ENCODE data around the gene PHACTR3. TPM values are rescaled to one million over a fixed set of nuclear protein-coding genes. Genes with fewer than 3 reads are reported as not detected.

The PHACTR3 gene
- total RNA-seq, 1 donor from 2014 or later, result 1.4 TPM

DNA sequence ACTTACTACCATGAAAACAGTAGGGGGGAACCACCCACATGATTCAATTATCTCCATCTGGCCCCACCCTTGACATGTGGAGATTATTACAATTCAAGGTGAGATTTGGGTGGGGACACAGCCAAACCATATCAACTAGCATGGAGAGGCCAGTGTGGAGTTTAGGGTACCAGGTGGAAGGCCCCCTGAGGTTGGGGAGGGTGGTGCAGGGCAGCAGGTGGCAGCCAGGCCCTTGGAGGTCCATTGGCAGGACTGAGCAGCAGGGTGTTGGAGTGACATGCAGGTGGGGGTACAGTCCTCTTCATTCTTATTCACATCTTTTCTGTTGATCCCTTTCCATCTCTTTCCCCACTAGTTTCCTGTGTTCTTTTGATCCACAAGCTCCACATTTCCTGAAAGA is 42.9 kb downstream of the PHACTR3 start:
- no peak for TF ChIP-seq EZH2 (IDR thresholded peaks at IDR 0.05)
- TF ChIP-seq EZH2phosphoT487 (IDR thresholded peaks at IDR 0.05), result no peak
- TF ChIP-seq, protein P1, sequence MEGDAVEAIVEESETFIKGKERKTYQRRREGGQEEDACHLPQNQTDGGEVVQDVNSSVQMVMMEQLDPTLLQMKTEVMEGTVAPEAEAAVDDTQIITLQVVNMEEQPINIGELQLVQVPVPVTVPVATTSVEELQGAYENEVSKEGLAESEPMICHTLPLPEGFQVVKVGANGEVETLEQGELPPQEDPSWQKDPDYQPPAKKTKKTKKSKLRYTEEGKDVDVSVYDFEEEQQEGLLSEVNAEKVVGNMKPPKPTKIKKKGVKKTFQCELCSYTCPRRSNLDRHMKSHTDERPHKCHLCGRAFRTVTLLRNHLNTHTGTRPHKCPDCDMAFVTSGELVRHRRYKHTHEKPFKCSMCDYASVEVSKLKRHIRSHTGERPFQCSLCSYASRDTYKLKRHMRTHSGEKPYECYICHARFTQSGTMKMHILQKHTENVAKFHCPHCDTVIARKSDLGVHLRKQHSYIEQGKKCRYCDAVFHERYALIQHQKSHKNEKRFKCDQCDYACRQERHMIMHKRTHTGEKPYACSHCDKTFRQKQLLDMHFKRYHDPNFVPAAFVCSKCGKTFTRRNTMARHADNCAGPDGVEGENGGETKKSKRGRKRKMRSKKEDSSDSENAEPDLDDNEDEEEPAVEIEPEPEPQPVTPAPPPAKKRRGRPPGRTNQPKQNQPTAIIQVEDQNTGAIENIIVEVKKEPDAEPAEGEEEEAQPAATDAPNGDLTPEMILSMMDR (IDR thresholded peaks at IDR 0.05), result no peak
- Histone ChIP-seq H3K4me3 (no peak overlapping the region), H3K27me3 (no peaks in the 10 kb centered on the region), H3K4me2 (no peak overlapping the region), H3K4me1 (no peaks in the 10 kb centered on the region), H4K20me1 (ENCODE audit: low read depth) (no peaks in the 10 kb centered on the region), H3F3A (ENCODE audit: low read depth) (no peaks in the 10 kb centered on the region), H3K36me3 (no peaks in the 10 kb centered on the region), H3K9ac (no peak overlapping the region), H3K27ac (no peak overlapping the region), H3K79me2 (ENCODE audit: low read depth) (no peaks in the 10 kb centered on the region), H2AFZ (replicated peaks) (no peak overlapping the region), H3K9me3 (ENCODE audit: low read depth) (peaks cover 4% of the 10 kb centered on the region)
- Mint-ChIP-seq H3K27ac (no peak overlapping the region), H3K27me3 (ENCODE audit: insufficient read depth, low read depth) (peaks cover 5% of the 10 kb centered on the region), H3K9me3 (peaks cover 16% of the 10 kb centered on the region), H3K36me3 (no peaks in the 10 kb centered on the region), H3K4me1 (no peaks in the 10 kb centered on the region), H3K4me3 (no peak overlapping the region)
- no peak for DNase-seq (ENCODE audit: low spot score)

DNA sequence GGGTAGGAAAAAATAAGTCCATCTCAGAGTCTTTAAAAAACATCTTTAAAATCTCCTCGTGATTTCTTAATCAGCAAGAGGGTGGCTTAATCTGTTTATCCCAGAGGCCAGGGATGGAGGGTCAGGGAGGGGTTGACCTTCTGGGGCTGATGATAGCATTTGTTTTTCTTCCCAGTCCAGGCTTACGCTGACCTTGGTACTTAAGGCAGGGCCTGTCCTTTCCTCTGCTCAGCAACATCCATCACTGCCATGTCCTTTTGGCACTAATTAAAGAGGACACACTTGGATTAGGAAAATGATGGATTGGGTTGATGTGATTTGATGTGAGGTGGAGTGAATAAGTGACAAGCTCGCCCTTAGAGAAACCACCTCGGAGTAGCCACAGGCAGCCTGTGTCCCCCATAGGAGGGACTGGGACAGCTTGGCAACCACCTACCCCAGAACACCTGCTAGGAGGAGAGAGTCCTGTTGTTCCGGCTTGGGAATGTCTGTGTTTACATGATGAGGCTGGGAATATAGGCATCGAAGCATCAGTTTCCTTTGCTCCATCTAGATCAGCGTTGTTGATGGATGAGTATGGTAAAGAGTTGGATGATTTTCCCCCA is 44.2 kb downstream of the PHACTR3 start:
- Mint-ChIP-seq H3K27ac (no peak overlapping the region), H3K27me3 (ENCODE audit: insufficient read depth, low read depth) (peaks cover 5% of the 10 kb centered on the region), H3K9me3 (peaks cover 16% of the 10 kb centered on the region), H3K4me1 (no peaks in the 10 kb centered on the region), H3K36me3 (no peaks in the 10 kb centered on the region), H3K4me3 (no peak overlapping the region)
- no peak overlapping the region for H3K9ac ChIP-seq
- no peaks in the 10 kb centered on the region for H3F3A ChIP-seq (ENCODE audit: low read depth)
- H3K36me3 ChIP-seq, result no peaks in the 10 kb centered on the region
- TF ChIP-seq EZH2phosphoT487 (IDR thresholded peaks at IDR 0.05) (no peak), EZH2 (IDR thresholded peaks at IDR 0.05) (no peak)
- TF ChIP-seq, protein P1 (IDR thresholded peaks at IDR 0.05), result no peak
- H3K4me3 ChIP-seq, result no peak overlapping the region
- H3K79me2 ChIP-seq (ENCODE audit: low read depth), result no peaks in the 10 kb centered on the region
- no peaks in the 10 kb centered on the region for H4K20me1 ChIP-seq (ENCODE audit: low read depth)
- H3K4me2 ChIP-seq, result no peak overlapping the region
- peaks cover 8% of the 10 kb centered on the region for H3K9me3 ChIP-seq (ENCODE audit: low read depth)
- no peak overlapping the region for H2AFZ ChIP-seq (replicated peaks)
- no peaks in the 10 kb centered on the region for H3K27me3 ChIP-seq
- H3K4me1 ChIP-seq, result no peaks in the 10 kb centered on the region
- no peak overlapping the region for H3K27ac ChIP-seq
- DNase-seq (ENCODE audit: low spot score), result no peak

DNA sequence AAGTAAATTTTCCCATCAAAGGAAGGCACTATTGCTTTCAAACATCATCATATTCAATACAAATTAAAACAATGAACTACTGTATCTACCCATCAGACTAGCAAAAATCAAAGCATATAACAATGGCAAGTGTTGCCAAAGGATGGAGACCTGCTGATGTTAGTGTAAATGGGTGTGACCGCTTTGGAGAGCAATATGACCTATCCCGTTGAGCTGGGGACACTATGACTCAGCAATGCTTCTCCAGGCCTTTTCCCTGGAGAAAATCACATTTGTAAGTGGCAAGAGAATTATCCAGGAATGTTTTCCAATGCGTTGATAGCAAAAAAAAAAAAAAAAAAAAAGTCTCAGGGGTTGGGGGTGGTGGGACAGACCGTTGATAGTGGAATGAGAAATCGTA is 46.1 kb downstream of the PHACTR3 start:
- peaks cover 12% of the 10 kb centered on the region for H3K9me3 ChIP-seq (ENCODE audit: low read depth)
- Mint-ChIP-seq H3K4me3 (no peak overlapping the region), H3K9me3 (peaks cover 15% of the 10 kb centered on the region), H3K4me1 (no peaks in the 10 kb centered on the region), H3K27ac (no peak overlapping the region), H3K36me3 (no peaks in the 10 kb centered on the region), H3K27me3 (ENCODE audit: insufficient read depth, low read depth) (peaks cover 3% of the 10 kb centered on the region)
- H2AFZ ChIP-seq (replicated peaks), result no peak overlapping the region
- H3K4me1 ChIP-seq, result no peaks in the 10 kb centered on the region
- H3K4me3 ChIP-seq, result no peak overlapping the region
- DNase-seq (ENCODE audit: low spot score), result no peak
- H3K36me3 ChIP-seq, result no peaks in the 10 kb centered on the region
- no peaks in the 10 kb centered on the region for H3K27me3 ChIP-seq
- no peaks in the 10 kb centered on the region for H3F3A ChIP-seq (ENCODE audit: low read depth)
- TF ChIP-seq EZH2 (IDR thresholded peaks at IDR 0.05) (no peak), EZH2phosphoT487 (IDR thresholded peaks at IDR 0.05) (no peak)
- TF ChIP-seq, protein P1 (IDR thresholded peaks at IDR 0.05), result no peak
- no peaks in the 10 kb centered on the region for H4K20me1 ChIP-seq (ENCODE audit: low read depth)
- H3K9ac ChIP-seq, result no peak overlapping the region
- H3K79me2 ChIP-seq (ENCODE audit: low read depth), result no peaks in the 10 kb centered on the region
- H3K4me2 ChIP-seq, result no peak overlapping the region
- no peak overlapping the region for H3K27ac ChIP-seq

Measured in neural progenitor cell (in vitro differentiated cells).